HCT116 (cell line): ENCODE data around the gene CDH10. TPM values are rescaled to one million over a fixed set of nuclear protein-coding genes. Genes with fewer than 3 reads are reported as not detected.

ENCODE experiments used
- ATAC-seq: fragments of 200-7000 bp; cut with Tn5 transposase; 2 replicates; pipeline ENCODE4 v1.9.1; 2020; ENCODE audit warnings: mild to moderate bottlenecking, moderate library complexity
- BruUV-seq: library from RNA; stranded (reverse); fragments of 400-500 nt; replicated peaks from 2 replicates; lab custom pipeline; 2021; lab: Mats Ljungman, UMichigan
- CTCF ChIA-PET: fragments of 300-600 bp; sonication (Branson Sonifier 250); formaldehyde crosslinking; loops from one replicate; lab custom pipeline; 2021; ENCODE audit warnings: antibody characterized with exemption; lab: Charles Lee
- POLR2A ChIA-PET: fragments of 300-600, 350-600 bp; sonication (Branson Sonifier 250); formaldehyde crosslinking; loops from one replicate; lab custom pipeline; 2021; ENCODE audit warnings: antibody characterized with exemption; lab: Charles Lee
- RAD21 ChIA-PET, 2 experiments: fragments of 300-600 bp; sonication (Branson Sonifier 250); formaldehyde crosslinking; loops; one replicate each; lab custom pipeline; 2023; ENCODE audit warnings: low total read pairs in 2 of 2; ENCODE audit not compliant: uncharacterized antibody in 2 of 2, unreplicated experiment in 2 of 2, low non-redundant PET in 1 of 2; lab: Charles Lee
- DNase-seq: peaks from one replicate; pipeline ENCODE4 v3.0.0-alpha.2; 2010; ENCODE audit warnings: low read depth, low spot score
- H2AFZ ChIP-seq: fragments of 200-600 bp; shearing (Covaris generic), sonication (generic); 2 replicates; pipeline ENCODE4 v1.6.1; 2017; ENCODE audit warnings: low read depth, mixed run types, mixed read lengths, antibody characterized with exemption, low read length; ENCODE audit not compliant: poor library complexity, severe bottlenecking
- H3K27ac ChIP-seq: 2 replicates; pipeline ENCODE4 v1.5.1; 2012; ENCODE audit warnings: low read depth, low read length
- H3K27me3 ChIP-seq: fragments of 200-600 bp; sonication (generic); 2 replicates; pipeline ENCODE4 v1.6.1; 2016; ENCODE audit warnings: mixed run types, low read length, mixed read lengths; ENCODE audit not compliant: insufficient read depth
- H3K36me3 ChIP-seq, 2 experiments: fragments of 200-500 bp in 1 of 2; fragments of 200-600 bp in 1 of 2; sonication (Bioruptor generic) in 1 of 2; sonication (generic) in 1 of 2; 2 replicates each; pipeline versions ENCODE4 v1.5.1 to v1.6.1; 2014 to 2016; ENCODE audit warnings: low read length in 2 of 2, inconsistent platforms in 1 of 2, mixed read lengths in 1 of 2, mixed run types in 1 of 2; ENCODE audit not compliant: insufficient read depth in 2 of 2, control insufficient read depth in 1 of 2
- H3K4me1 ChIP-seq, 2 experiments: fragments of 200-600 bp in 1 of 2; sonication (generic) in 1 of 2; 2 replicates each; pipeline versions ENCODE4 v1.5.1 to v1.6.1; 2012 to 2017; ENCODE audit warnings: low read length in 2 of 2, inconsistent platforms in 1 of 2, mild to moderate bottlenecking in 1 of 2, mixed read lengths in 1 of 2, mixed run types in 1 of 2, moderate library complexity in 1 of 2; ENCODE audit not compliant: insufficient read depth in 2 of 2, control insufficient read depth in 1 of 2
- H3K4me2 ChIP-seq: fragments of 200-600 bp; sonication (generic); 2 replicates; pipeline ENCODE4 v1.6.1; 2017; ENCODE audit warnings: mixed run types, low read length, mixed read lengths
- H3K4me3 ChIP-seq, 2 experiments: fragments of 200-600 bp in 1 of 2; sonication (generic) in 1 of 2; replicated peaks in 1 of 2; 2 replicates each; pipeline ENCODE4 v1.5.1; 2011 to 2016; ENCODE audit warnings: low read length in 2 of 2, control low read depth in 1 of 2, low read depth in 1 of 2, mild to moderate bottlenecking in 1 of 2, mixed read lengths in 1 of 2, mixed run types in 1 of 2
- H3K79me2 ChIP-seq: fragments of 200-600 bp; sonication (generic); 2 replicates; pipeline ENCODE4 v1.6.1; 2017; ENCODE audit warnings: mild to moderate bottlenecking, mixed run types, low read length, moderate library complexity, mixed read lengths; ENCODE audit not compliant: insufficient read depth
- H3K9ac ChIP-seq: fragments of 200-600 bp; sonication (generic); 2 replicates; pipeline ENCODE4 v1.6.1; 2016; ENCODE audit warnings: low read length, mixed read lengths
- H3K9me2 ChIP-seq: fragments of 200-600 bp; sonication (generic), shearing (Covaris generic); 2 replicates; pipeline ENCODE4 v1.6.1; 2017; ENCODE audit warnings: mixed run types, mild to moderate bottlenecking, moderate library complexity; ENCODE audit not compliant: insufficient read depth
- H3K9me3 ChIP-seq, 2 experiments: fragments of 200-500 bp in 1 of 2; fragments of 200-600 bp in 1 of 2; sonication (Bioruptor generic) in 1 of 2; sonication (generic) in 1 of 2; 2 replicates each; pipeline ENCODE4 v1.6.1; 2014 to 2017; ENCODE audit warnings: low read length in 2 of 2, mixed read lengths in 2 of 2, inconsistent platforms in 1 of 2, low read depth in 1 of 2, mild to moderate bottlenecking in 1 of 2, mixed run types in 1 of 2, moderate library complexity in 1 of 2; ENCODE audit not compliant: control insufficient read depth in 1 of 2, insufficient read depth in 1 of 2
- H4K20me1 ChIP-seq: fragments of 200-600 bp; sonication (generic), shearing (Covaris generic); 2 replicates; pipeline ENCODE4 v1.6.1; 2017; ENCODE audit warnings: mixed run types, mild to moderate bottlenecking, moderate library complexity; ENCODE audit not compliant: insufficient read depth
- CEBPB ChIP-seq: IDR thresholded peaks from 2 replicates; pipeline ENCODE4 v1.6.1; 2012; ENCODE audit warnings: low read depth
- EGR1 ChIP-seq: IDR thresholded peaks from 2 replicates; pipeline ENCODE4 v1.6.1; 2012; ENCODE audit warnings: low read depth
- ELF1 ChIP-seq: IDR thresholded peaks from 2 replicates; pipeline ENCODE4 v1.6.1; 2012; ENCODE audit warnings: low read depth, borderline replicate concordance
- EZH2 ChIP-seq: fragments of 200-600 bp; sonication (generic); IDR thresholded peaks from 2 replicates; pipeline ENCODE4 v1.6.1; 2017; ENCODE audit warnings: antibody characterized with exemption, mixed run types
- FOSL1 ChIP-seq: IDR thresholded peaks from 2 replicates; pipeline ENCODE4 v1.6.1; 2012; ENCODE audit warnings: low read depth
- POLR2A ChIP-seq: IDR thresholded peaks from 2 replicates; pipeline ENCODE4 v1.7.0; 2011; ENCODE audit warnings: borderline replicate concordance; ENCODE audit not compliant: insufficient read depth, insufficient read length; ENCODE audit errors: extremely low read depth
- POLR2AphosphoS5 ChIP-seq: IDR thresholded peaks from 2 replicates; pipeline ENCODE4 v1.6.1; 2011; ENCODE audit warnings: mild to moderate bottlenecking, low read depth, low read length, moderate library complexity
- RAD21 ChIP-seq: IDR thresholded peaks from 2 replicates; pipeline ENCODE4 v1.6.1; 2012; ENCODE audit warnings: low read depth, mild to moderate bottlenecking
- REST ChIP-seq: IDR thresholded peaks from 2 replicates; pipeline ENCODE4 v1.6.1; 2012; ENCODE audit warnings: low read depth
- SRF ChIP-seq: IDR thresholded peaks from 2 replicates; pipeline ENCODE4 v1.6.1; 2012; ENCODE audit warnings: low read depth
- ZNF274 ChIP-seq: fragments of 200-500 bp; sonication (Bioruptor generic); IDR thresholded peaks from 2 replicates; pipeline ENCODE4 v1.6.1; 2014; ENCODE audit warnings: mild to moderate bottlenecking, low read depth, low read length, inconsistent platforms
- intact Hi-C: fragments of 100-400 bp; cut with micrococcal nuclease; formaldehyde crosslinking; loops from 2 replicates; pipeline ENCODE4 v1.10.0; 2022
- total RNA-seq: library from RNA; stranded (reverse); gene quantifications from one replicate; pipeline ENCODE4 v1.2.1, GENCODE V29; 2021; ENCODE audit not compliant: unreplicated experiment
- TF ChIP-seq, protein P1 (sequence below): IDR thresholded peaks from 2 replicates; pipeline ENCODE4 v1.6.1; 2011; ENCODE audit warnings: mild to moderate bottlenecking, low read length, moderate library complexity; ENCODE audit not compliant: insufficient replicate concordance; ENCODE audit errors: extremely low read depth
- TF ChIP-seq, protein P2 (sequence below): IDR thresholded peaks from 2 replicates; pipeline ENCODE4 v1.6.1; 2012
- TF ChIP-seq, protein P3 (sequence below), 3 experiments: fragments of 200-600 bp in 1 of 3; sonication (generic) in 1 of 3; IDR thresholded peaks in 2 of 3; conservative IDR thresholded peaks in 1 of 3; 2 replicates each; pipeline ENCODE4 v1.5.1; 2012 to 2017; ENCODE audit warnings: low read depth in 2 of 3, low read length in 2 of 3, antibody characterized with exemption in 1 of 3, borderline replicate concordance in 1 of 3, control low read depth in 1 of 3, mild to moderate bottlenecking in 1 of 3, mixed read lengths in 1 of 3, mixed run types in 1 of 3, moderate library complexity in 1 of 3; ENCODE audit not compliant: insufficient read depth in 1 of 3

Gene CDH10
- total RNA-seq, 1 experiment from 2014 or later: not detected

DNA sequence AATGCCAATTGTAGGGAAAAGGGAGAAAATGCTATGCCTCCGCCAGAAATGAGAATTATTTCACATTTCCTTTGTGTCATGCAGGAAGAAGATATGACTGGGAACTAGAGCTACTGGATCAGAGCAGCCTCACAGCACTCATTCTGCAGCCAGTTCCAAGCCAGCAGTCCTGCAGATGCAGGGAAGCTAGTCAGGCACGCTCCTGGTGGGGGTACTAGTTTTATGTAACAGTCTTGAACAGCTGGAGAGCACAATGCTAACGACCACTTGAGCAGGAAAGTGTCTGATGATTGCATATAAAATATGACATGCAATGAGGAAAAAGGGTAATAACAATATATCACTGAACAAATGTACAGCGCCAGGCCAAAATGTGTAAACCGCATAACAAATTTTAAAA, 21.7 kb downstream of the CDH10 start (continued):
- no peak for TF ChIP-seq REST
- TF ChIP-seq FOSL1: no peak
- TF ChIP-seq, protein P1, sequence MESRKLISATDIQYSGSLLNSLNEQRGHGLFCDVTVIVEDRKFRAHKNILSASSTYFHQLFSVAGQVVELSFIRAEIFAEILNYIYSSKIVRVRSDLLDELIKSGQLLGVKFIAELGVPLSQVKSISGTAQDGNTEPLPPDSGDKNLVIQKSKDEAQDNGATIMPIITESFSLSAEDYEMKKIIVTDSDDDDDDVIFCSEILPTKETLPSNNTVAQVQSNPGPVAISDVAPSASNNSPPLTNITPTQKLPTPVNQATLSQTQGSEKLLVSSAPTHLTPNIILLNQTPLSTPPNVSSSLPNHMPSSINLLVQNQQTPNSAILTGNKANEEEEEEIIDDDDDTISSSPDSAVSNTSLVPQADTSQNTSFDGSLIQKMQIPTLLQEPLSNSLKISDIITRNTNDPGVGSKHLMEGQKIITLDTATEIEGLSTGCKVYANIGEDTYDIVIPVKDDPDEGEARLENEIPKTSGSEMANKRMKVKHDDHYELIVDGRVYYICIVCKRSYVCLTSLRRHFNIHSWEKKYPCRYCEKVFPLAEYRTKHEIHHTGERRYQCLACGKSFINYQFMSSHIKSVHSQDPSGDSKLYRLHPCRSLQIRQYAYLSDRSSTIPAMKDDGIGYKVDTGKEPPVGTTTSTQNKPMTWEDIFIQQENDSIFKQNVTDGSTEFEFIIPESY: no peak
- TF ChIP-seq CEBPB: no peak
- TF ChIP-seq, all 23 proteins: peak for 0

DNA sequence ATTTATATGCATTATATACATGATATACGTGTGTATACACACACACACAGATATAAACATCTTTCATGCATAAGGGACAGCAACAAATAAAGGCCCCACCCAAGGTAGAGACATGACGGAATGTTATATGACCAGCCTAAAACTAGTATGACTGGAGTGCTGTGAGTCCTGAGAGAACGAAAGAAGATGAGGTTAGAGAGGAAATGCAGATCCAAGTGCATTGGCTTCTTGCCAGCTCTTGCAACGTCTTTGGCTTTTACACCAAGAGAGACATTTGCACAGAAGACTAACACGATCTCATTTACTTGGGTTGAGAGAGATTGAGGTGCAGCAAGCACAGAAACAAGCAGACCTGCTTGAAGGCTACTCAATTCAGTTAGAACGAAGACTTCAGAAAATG, 23.0 kb downstream of the CDH10 start:
- no peak overlapping the region for H3K9ac ChIP-seq
- H3K4me3 ChIP-seq: no peak overlapping the region
- H3K79me2 ChIP-seq: no peaks in the 10 kb centered on the region
- H2AFZ ChIP-seq: no peak overlapping the region
- POLR2A ChIA-PET: no interaction called here
- H3K27me3 ChIP-seq: no peaks in the 10 kb centered on the region
- DNase-seq: no peak
- H3K36me3 ChIP-seq: no peaks in the 10 kb centered on the region
- BruUV-seq: no TSS peak
- H4K20me1 ChIP-seq: no peaks in the 10 kb centered on the region
- no peaks in the 10 kb centered on the region for H3K9me2 ChIP-seq
- H3K27ac ChIP-seq: no peak overlapping the region
- intact Hi-C loops: no loop called here
- TF ChIP-seq RAD21 (no peak), SRF (no peak), ELF1 (no peak), EZH2 (no peak), REST (no peak), POLR2A (no peak), POLR2AphosphoS5 (no peak), EGR1 (no peak), FOSL1 (no peak), ZNF274 (no peak)
- TF ChIP-seq, protein P2, sequence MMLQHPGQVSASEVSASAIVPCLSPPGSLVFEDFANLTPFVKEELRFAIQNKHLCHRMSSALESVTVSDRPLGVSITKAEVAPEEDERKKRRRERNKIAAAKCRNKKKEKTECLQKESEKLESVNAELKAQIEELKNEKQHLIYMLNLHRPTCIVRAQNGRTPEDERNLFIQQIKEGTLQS: no peak
- TF ChIP-seq, protein P3, sequence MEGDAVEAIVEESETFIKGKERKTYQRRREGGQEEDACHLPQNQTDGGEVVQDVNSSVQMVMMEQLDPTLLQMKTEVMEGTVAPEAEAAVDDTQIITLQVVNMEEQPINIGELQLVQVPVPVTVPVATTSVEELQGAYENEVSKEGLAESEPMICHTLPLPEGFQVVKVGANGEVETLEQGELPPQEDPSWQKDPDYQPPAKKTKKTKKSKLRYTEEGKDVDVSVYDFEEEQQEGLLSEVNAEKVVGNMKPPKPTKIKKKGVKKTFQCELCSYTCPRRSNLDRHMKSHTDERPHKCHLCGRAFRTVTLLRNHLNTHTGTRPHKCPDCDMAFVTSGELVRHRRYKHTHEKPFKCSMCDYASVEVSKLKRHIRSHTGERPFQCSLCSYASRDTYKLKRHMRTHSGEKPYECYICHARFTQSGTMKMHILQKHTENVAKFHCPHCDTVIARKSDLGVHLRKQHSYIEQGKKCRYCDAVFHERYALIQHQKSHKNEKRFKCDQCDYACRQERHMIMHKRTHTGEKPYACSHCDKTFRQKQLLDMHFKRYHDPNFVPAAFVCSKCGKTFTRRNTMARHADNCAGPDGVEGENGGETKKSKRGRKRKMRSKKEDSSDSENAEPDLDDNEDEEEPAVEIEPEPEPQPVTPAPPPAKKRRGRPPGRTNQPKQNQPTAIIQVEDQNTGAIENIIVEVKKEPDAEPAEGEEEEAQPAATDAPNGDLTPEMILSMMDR (IDR thresholded peaks at IDR 0.05 in 2 of 3, conservative IDR thresholded peaks at IDR 0.05 in 1 of 3; ENCODE audit: borderline replicate concordance in 1 of 3, insufficient read depth in 1 of 3, low read depth in 2 of 3, low read length in 2 of 3): no peak
- TF ChIP-seq, all 23 proteins: peak for 0
- no peak for ATAC-seq
- Histone ChIP-seq H3K4me2 (no peak overlapping the region), H3K9me3 (peaks cover 0 to 31% of the 10 kb centered on the region in 2 experiments; a peak in 2 of 4 replicates), H3K4me1 (no peaks in the 10 kb centered on the region)
- RAD21 ChIA-PET: no interaction called here
- CTCF ChIA-PET: no interaction called here
